ENCODE data around the gene WIPF3.

The WIPF3 gene

GRCh38 chr7:29915481-29916215, 109.3 kb downstream of the WIPF3 start:
- no peak for DNase-seq (ENCODE audit: low spot score)

GRCh38 chr7:29917641-29918040, 111.3 kb downstream of the WIPF3 start:
- no peak for DNase-seq (ENCODE audit: low spot score)

GRCh38 chr7:29918850-29919249, 112.5 kb downstream of the WIPF3 start:
- DNase-seq (ENCODE audit: low spot score): no peak

- DNase-seq (ENCODE audit: low spot score): no peak
Observed at GRCh38 chr7:29919790-29920189, 113.5 kb downstream of the WIPF3 start.

- DNase-seq (ENCODE audit: low spot score): no peak
Observed at GRCh38 chr7:29920491-29920890, 114.2 kb downstream of the WIPF3 start.

DNA sequence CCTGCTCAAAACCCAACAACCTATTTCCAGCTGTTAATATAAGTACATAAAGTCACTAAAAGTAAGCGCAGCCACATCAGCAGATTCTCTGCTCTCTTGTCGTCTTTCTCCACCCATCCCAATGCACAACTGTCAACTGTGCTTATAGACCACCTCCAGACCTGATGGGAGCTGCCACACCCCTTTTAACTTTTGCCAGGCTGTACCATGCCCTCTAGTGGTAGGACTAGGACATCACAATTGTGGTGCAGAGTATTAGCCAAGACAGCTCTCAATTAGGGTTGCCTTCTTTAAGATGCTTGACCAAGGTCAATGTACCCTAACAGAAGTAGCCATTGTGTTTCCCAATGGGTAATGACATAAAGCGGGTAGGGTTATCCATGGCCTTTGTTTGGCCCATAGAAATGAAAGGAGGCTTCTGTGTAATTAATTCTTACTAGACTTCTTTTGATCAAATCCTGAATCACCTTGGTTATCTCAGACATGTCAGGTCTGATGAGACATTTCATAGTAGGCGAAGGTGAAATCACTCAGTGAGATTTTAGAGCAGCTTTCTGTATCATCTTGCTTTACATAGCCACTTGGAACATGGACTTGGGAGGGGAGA, 115.2 kb downstream of the WIPF3 start:
- peak; percentile 36 for DNase-seq (ENCODE audit: low spot score)

- no peak for DNase-seq (ENCODE audit: low spot score)
Observed at GRCh38 chr7:29922921-29923700, 116.8 kb downstream of the WIPF3 start.

GRCh38 chr7:29924006-29924405, 117.7 kb downstream of the WIPF3 start:
- no peak for DNase-seq (ENCODE audit: low spot score)

DNA sequence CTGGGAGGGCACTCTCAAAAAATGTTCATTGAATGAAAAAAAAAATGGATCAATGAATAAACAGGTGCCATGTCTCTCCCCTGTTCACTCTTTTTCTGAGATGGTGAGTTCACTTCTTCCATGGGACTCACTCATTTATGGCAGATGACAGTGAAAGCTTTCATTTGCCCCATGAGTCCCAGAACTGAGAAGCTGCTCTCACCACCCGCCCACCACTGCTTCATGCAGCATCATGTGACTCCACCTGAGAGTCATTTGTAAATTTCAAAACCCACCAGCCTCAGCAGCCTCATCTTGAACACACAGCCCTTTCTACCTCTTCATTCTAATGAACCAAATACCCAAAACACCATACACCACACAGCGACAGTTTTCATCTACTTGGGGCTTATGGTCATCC, 118.4 kb downstream of the WIPF3 start:
- no peak for DNase-seq (ENCODE audit: low spot score)

DNA sequence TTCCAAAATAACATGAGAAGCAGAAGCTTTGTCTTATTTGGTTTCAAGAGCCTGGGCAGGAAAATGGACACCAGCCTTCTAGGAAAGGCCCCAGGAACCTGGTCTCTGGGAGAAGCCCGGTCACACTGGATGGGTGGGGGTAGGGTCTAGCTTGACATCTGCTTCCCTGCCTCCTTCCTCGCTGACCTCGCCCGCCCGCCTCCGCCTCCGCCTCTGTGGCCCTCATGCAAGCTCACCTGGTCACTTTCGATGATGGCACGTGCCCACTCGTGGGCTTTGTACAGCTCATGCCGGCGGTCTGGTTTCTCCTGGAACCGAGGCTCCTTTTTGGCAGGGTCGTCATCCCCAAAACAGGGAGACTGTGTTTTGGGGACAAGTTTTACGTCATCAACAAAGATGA, 119.9 kb downstream of the WIPF3 start:
- DNase-seq (ENCODE audit: low spot score): no peak

DNA sequence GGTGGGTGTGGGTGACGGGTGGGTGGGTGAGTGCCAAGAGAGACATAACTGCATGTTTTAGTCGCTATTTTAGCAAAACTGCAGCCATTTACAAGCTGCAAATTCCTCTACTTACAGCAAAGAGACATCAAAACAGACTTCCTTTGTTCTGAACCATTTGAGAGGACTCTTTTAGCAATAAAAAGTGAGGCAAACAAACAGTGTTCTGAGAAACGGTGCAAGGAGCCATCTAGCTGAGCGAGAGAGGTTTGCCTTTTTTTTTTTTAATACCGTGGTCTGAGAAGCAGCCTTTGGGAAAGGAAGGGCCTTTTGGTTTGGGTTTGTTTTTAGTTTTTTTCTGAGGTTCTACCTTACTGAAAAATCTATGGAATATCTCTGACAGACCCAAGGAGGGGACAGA, 120.4 kb downstream of the WIPF3 start:
- no peak for DNase-seq (ENCODE audit: low spot score)

DNA sequence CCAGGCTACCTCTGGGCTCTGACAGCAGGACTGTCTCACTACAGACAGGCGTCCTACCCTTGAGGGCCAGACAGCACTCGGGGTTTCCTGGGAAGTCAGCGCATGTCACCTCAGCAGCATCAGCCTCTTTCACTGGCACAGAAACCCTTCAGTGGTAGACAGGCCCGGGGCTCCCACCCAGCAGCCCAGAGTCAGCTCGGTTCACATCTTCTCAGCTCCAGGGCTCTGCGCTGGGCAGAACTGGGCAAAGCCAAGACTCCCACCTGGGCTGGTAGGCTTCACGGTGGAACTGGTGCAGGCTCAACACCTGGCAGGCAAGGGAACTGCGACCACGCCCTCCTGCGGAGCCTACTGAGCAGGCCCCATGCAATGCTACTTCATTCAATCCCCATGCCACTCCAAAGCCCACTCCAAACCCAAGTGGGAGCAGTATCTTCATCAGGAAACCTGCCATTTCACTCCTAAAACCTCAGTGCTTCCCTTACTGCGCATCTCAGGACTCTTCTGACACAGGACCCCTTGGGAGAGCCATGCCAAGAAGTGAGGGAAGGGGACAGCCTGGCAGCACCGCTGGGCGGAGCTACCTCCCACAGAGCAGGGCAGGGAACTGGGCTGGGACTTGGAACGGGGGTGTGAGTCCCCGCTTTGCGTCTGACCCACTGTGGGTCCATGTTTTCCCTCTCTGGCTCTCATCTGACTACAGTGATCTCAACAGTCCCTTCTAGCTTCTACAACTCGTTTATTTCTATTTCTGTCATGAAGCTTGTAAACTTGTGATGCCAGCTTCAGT, 122.9 kb downstream of the WIPF3 start:
- no peak for DNase-seq (ENCODE audit: low spot score)

DNA sequence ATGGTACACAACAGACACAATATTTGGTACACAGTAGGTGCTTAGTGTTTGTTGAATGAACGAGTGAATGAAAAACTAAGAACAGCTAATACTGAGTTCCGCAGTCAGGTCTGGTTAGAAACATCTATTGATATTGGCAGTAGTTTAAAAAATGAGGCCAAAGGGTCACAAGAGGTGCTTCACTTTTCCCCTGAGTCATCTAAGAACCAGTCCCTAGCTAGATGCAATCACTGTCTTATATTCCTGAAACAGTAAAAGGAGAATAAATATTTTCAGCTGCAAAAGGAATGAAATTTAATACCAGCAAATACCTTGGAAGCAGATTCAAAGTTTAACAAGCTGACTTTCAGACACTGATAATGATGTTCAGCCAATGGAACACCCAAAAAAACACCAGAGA, 128.8 kb downstream of the WIPF3 start:
- DNase-seq (ENCODE audit: low spot score): no peak

DNA sequence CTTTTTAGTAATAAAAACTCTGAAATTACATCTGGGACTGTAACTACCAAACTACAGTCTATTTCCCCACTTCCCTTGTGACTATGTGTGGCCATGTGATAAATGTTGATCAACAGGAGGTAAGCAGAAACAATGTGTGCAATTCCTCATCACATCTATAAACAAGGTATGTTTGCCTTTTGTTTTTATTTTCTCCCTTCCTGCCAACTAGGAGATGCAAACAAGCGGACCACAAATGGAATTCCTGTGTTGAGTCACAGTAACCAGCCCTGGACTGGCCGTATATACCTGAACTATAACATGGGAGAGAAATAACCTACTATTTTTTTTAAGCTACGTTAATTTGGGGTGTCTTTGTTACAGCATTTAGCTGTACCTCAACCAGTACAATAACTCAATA, 130.8 kb downstream of the WIPF3 start:
- DNase-seq (ENCODE audit: low spot score): no peak

DNA sequence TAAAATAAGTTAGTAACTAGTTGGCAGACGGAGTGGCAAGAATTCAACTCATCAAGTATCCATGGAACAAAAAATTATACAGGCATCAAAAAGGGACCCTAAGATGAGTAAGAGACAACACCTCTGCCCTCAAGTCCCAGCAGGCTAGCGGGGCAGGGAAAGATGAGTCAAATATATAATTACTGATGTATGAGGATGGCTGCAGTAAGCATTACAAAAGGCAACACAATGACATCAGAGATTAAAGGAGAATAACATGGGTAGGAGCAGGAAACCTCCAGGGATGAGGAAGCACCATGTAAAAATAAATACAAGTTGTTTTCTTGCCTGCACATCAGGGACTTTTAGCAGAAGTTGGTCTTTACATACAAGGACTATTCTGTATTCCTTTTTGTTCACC, 133.9 kb downstream of the WIPF3 start:
- DNase-seq (ENCODE audit: low spot score): no peak

- DNase-seq (ENCODE audit: low spot score): no peak
Observed at GRCh38 chr7:29945259-29945809, 139.0 kb downstream of the WIPF3 start.

DNA sequence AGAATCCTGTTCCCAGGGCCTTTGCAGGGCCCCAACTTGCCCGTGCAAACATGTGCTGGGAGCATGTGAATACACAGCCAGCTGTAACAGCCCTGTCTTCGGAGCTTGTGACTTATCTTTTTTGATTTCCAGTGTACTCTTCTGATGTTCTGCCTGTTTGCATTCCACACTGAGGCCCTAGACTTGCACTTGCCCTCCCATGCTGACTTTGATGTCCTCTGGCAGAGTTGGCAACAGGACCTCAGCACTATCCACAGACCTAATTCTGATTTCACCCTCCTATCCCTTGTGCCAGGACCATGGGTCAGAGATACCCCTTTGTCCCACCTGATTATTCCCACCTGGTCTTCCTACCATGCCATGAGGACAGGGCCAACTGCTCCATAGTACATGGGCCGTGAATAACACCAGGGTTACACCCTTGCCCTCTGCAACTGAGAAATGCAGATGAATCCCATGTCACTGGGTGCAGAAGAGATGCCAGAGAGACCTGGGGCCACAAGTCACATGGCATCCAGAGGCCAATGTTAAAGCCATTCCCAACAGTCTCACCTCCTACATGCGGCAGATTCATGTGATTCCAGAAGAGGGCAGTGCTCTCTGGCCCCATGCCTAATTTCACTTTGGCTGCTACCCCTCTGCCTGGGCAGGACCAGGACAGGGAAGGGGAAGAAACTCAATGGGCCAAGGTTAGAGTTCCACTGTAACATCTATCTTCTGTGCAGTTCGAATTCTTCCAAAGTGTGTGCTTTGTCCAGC, 140.3 kb downstream of the WIPF3 start:
- DNase-seq (ENCODE audit: low spot score): no peak

DNA sequence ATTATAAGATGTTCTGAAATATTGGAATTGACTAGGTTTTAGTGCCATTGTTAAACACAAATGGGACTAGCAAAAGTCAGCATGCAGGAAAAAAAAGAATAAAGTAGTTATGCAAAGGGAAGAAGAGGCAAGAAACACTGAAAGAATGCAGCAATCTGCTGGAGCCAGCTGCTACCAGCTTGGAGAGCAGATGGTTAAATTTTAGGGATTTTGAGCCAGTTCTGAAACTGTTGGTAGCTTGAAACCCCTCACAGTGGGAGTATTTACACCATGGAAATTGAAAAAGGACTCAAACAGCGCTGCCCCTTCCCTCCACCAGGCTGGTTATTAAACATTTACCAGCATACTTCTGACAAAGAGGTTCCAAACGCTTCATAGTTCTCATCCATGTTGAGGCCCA, 142.3 kb downstream of the WIPF3 start:
- DNase-seq (ENCODE audit: low spot score): no peak

GRCh38 chr7:29950480-29950879, 144.2 kb downstream of the WIPF3 start:
- no peak for DNase-seq (ENCODE audit: low spot score)

- no peak for DNase-seq (ENCODE audit: low spot score)
Observed at GRCh38 chr7:29951206-29951605, 144.9 kb downstream of the WIPF3 start.

DNA sequence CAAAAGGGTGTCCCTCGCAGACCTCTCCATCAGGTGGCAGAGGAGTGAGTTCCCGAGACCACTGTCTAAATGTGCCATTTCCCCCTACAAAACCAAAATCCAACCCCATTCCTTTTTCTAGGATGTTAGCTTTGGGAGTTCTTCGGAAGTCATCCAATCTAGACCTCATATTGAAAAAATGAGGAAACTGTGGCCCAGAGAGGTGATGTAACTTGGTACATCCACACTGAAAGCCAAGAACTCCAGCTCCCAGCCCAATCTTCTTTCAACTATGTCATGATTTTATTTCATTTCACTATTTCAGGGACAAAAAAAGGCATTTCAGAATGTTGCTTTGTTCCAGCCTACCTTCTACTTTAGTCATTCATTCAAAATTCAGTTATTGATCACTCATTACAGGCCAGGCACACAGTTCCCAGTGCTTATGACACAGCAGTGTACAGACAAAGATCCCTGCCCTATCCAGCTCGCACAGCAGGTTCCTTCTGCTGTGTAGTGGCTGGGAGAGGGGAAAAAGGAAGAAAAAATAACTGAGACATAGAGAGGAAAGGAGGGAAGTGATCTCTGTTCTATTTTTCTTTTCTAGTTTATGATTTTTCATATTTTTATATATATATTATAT, 147.5 kb downstream of the WIPF3 start:
- no peak for DNase-seq (ENCODE audit: low spot score)

Measured in CD4-positive, alpha-beta T cell treated with Interleukin-6 at 100 ng/mL for 8 hours (primary cell).